Right cardiac atrium (tissue), 5 donors: ENCODE measurements around the gene GNB3. TPM values are rescaled to one million over a fixed set of nuclear protein-coding genes. Genes with fewer than 3 reads are reported as not detected.

ENCODE experiments used
- ATAC-seq, 2 donors: fragments of 200-7000 bp; cut with Tn5 transposase; one replicate each; pipeline versions ENCODE4 v1.8.0 to v1.9.1; 2020; ENCODE audit warnings: moderate library complexity in 2 of 2, mild to moderate bottlenecking in 1 of 2
- DNase-seq, 3 donors: peaks; one replicate each; pipeline ENCODE4 v3.0.0-alpha.2; 2020
- H3K27ac ChIP-seq: one replicate; pipeline ENCODE4 v1.5.1; 2013; ENCODE audit warnings: mild to moderate bottlenecking, low read length, control low read depth, moderate library complexity
- H3K27me3 ChIP-seq: one replicate; pipeline ENCODE4 v1.6.1; 2013; ENCODE audit not compliant: control insufficient read depth, insufficient read depth
- H3K4me1 ChIP-seq: one replicate; pipeline ENCODE4 v1.6.1; 2013; ENCODE audit warnings: low read length; ENCODE audit not compliant: control insufficient read depth, insufficient read depth
- H3K4me3 ChIP-seq: one replicate; pipeline ENCODE4 v1.5.1; 2013; ENCODE audit warnings: low read length, control low read depth
- H3K9me3 ChIP-seq: one replicate; pipeline ENCODE4 v1.6.1; 2013; ENCODE audit warnings: low read length; ENCODE audit not compliant: control insufficient read depth
- WGBS: extraction: QIAGEN DNeasy Blood & Tissue Kit; methylation state at CpG from one replicate; pipeline ENCODE4 v1.1.7; 2013; 5-methylcytosine and 5-hydroxymethylcytosine counted together
- intact Hi-C, 4 donors: fragments of 100-400 bp; cut with DNase I; formaldehyde crosslinking; loops; one replicate each; pipeline versions ENCODE4 v1.11.0 to v1.14.0; 2022 to 2023
- polyA plus RNA-seq: library from polyadenylated mRNA; stranded (reverse); fragments of 200-250 nt; gene quantifications from one replicate; pipeline ENCODE4 v1.2.3, GENCODE V29; 2013
- total RNA-seq, 4 donors: library from RNA; stranded (reverse); fragmentation: NEBNext Ultra II Directional; extraction: Animal tissue kit (Norgen Biotek cat#: 25700); gene quantifications; one replicate each; pipeline ENCODE4 v1.2.1, GENCODE V29; 2021
- donor health status: healthy with polysubstance abuse.
- donor health status: DM: no; HTN: yes; CAD: no.
- donor health status: DM: no; HTN: no; CAD: no.
- donor health status: DM: no; HTN: yes; CAD: no; lungs with severe emphysema.
- donor health status: DM: yes; HTN: yes; CAD: no.

GNB3 gene
- total and polyA plus RNA-seq, 5 donors = 2.9 to 7.8 (median 3.8) TPM

DNA sequence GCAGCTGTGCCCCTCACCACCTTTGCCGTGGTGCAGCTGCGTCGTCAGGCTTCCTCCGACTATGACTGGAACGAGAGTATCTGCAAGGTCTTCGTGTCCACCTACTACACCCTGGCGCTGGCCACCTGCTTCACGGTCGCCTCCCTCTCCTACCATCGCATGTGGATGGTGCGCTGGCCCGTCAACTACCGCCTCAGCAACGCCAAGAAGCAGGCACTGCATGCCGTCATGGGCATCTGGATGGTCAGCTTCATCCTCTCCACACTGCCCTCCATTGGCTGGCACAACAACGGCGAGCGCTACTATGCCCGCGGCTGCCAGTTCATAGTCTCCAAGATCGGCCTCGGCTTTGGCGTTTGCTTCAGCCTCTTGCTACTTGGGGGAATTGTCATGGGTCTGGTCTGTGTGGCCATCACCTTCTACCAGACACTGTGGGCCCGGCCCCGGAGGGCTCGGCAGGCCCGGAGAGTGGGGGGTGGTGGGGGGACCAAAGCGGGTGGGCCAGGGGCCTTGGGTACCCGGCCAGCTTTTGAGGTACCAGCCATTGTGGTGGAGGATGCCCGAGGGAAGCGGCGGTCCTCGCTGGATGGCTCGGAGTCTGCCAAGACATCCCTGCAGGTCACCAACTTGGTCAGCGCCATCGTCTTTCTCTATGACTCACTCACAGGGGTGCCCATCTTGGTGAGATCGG, 16.5 kb upstream of the GNB3 start:
- H3K4me3 ChIP-seq = no peak overlapping the region
- no peak for ATAC-seq
- no peak overlapping the region for H3K27ac ChIP-seq
- H3K9me3 ChIP-seq = no peaks in the 10 kb centered on the region
- peak in 1 of 3 donors; percentile 67 for DNase-seq
- intact Hi-C loops = loop anchor here in 3 of 4 donors (2.0 to 10.0 kb wide), 3 partner anchors 69 to 209 kb away; partner anchors contain the start of gene MLF2 (in 2 of the 3)
- WGBS = 89% methylated on average over 37 of the region's 37 CpGs
- peaks cover 2% of the 10 kb centered on the region for H3K4me1 ChIP-seq
- H3K27me3 ChIP-seq = no peaks in the 10 kb centered on the region

DNA sequence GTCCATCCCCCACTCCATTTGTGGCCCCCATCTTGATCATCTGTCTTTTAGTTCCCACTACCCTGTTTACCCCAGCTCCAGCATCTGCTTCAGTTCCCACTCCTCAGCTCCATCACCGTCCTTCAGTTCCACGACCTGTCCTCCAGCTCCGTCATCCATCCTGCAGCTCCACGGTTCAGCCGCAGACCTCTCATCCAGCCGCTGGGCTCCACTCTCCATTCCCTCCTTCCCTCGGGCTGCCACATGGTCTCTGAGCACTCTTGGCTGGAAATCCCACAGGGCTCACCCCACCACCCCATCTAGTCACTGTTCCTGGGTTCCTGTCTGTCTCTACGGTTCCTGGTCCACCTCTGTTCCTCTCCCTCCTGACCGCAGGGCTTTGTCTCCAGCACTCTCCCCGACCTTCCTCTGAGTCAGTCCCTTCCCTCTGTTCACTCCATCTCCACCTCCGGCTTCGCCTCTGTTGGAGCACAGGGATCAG, 15.8 kb upstream of the GNB3 start:
- peaks cover 2% of the 10 kb centered on the region for H3K4me1 ChIP-seq
- 41% methylated on average over 12 of the region's 12 CpGs for whole genome bisulfite sequencing
- H3K4me3 ChIP-seq = no peak overlapping the region
- no peak overlapping the region for H3K27ac ChIP-seq
- no peaks in the 10 kb centered on the region for H3K9me3 ChIP-seq
- intact Hi-C loops = loop anchor here (2.0 to 10.0 kb wide), 5 partner anchors 70 to 210 kb away; partner anchors contain the start of gene MLF2 (in 3 of the 4)
- ATAC-seq (no peak), DNase-seq (no peak)
- no peaks in the 10 kb centered on the region for H3K27me3 ChIP-seq

DNA sequence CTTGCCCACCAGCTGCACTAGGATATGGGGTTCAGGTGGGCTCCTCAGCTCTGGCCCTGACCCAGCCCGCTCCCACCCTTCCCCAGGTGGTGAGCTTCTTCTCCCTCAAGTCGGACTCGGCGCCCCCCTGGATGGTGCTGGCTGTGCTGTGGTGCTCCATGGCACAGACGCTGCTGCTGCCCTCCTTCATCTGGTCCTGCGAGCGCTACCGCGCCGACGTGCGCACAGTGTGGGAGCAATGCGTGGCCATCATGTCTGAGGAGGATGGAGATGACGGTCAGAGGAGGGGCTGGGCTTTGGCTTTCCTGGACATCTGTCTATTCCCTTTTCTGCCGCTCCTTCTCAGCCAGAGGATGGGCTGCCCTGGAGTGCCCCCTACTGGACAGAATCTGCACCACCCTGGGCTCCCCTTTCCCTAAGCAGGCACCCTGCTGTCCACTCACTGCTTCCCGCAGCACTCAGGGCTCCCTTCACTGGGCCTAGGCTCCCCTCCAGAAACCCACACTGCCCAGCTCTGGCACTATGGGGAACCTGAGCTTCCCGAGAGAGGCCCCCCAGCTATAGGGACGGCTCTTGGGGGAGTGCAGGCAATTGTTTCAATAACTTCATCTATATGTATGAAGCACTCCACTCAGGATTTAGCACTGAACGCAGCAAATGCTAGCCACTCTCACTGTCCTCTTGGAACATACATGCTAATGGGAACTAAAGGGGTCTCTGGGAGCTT, 15.2 kb upstream of the GNB3 start:
- DNase-seq (peak; percentile 85 to 94 (median 94)), ATAC-seq (peak; percentile 56 to 58)
- intact Hi-C loops = loop anchor here (2.0 to 10.0 kb wide), 5 partner anchors 71 to 211 kb away; partner anchors contain the start of gene MLF2 (in 3 of the 4)
- 14% methylated on average over 19 of the region's 19 CpGs for WGBS
- no peaks in the 10 kb centered on the region for H3K9me3 ChIP-seq
- H3K27me3 ChIP-seq = no peaks in the 10 kb centered on the region
- H3K4me3 ChIP-seq = no peak overlapping the region
- H3K4me1 ChIP-seq = peaks cover 2% of the 10 kb centered on the region
- no peak overlapping the region for H3K27ac ChIP-seq

DNA sequence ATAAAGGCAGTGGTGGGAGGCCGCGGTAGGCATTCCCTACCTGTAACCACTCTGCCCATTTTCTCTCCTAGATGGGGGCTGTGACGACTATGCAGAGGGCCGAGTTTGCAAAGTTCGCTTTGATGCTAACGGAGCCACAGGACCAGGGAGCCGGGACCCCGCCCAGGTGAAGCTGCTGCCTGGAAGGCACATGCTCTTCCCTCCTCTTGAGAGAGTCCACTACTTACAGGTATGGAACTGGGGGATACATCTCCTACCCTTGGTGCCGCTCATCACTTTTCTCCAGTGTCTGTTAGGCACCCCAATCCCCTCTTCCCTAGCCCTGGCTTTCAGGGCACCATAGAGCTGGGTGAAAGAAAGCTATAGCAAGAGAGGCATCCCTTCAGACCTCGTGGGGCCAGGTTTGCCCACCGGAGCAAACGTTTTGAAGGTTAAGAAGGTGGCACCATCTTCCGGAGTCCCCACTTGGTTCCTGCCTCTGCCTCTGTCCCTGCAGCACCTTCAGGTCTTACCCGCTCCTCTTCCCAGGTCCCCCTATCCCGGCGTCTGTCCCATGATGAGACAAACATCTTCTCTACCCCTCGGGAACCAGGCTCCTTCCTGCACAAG, 14.5 kb upstream of the GNB3 start:
- 79% methylated on average over 17 of the region's 17 CpGs for WGBS
- intact Hi-C loops = loop anchor here (5.0 to 10.0 kb wide), 4 partner anchors 71 to 211 kb away; partner anchors contain the start of gene MLF2 (in 3 of the 4)
- DNase-seq = peak in 1 of 3 donors; percentile 68
- Histone ChIP-seq H3K9me3 (no peaks in the 10 kb centered on the region), H3K4me3 (no peak overlapping the region), H3K27me3 (no peaks in the 10 kb centered on the region), H3K4me1 (peaks cover 2% of the 10 kb centered on the region), H3K27ac (no peak overlapping the region)
- ATAC-seq = no peak

DNA sequence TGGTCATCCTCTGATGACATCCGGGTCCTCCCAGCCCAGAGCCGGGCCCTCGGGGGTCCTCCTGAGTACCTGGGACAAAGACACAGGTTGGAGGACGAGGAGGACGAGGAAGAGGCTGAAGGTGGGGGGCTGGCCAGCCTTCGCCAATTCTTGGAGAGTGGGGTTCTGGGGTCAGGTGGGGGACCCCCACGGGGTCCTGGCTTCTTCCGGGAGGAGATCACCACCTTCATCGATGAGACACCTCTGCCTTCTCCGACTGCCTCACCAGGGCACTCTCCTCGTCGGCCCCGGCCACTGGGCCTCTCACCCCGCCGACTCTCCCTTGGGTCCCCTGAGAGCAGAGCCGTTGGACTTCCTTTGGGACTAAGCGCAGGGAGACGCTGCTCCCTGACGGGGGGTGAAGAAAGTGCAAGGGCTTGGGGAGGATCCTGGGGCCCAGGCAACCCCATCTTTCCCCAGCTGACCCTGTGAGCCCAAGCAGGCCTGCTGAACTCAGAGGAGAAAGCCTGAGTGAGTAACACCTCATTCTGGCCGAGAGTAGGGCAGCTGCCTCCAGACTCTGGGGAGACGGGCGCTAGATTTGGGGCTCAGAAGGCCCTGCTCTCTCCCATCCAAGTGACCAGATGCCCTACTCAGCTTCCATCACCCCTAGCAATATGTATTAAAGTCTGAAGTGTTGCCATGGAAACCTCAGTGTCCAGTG, 13.8 kb upstream of the GNB3 start:
- no peak overlapping the region for H3K4me3 ChIP-seq
- H3K4me1 ChIP-seq = peaks cover 2% of the 10 kb centered on the region
- H3K27me3 ChIP-seq = no peaks in the 10 kb centered on the region
- peak overlapping the region; percentile 22 for H3K27ac ChIP-seq
- intact Hi-C loops = loop anchor here (5.0 to 10.0 kb wide), 4 partner anchors 72 to 212 kb away; partner anchors contain the start of gene MLF2 (in 3 of the 4)
- no peaks in the 10 kb centered on the region for H3K9me3 ChIP-seq
- 73% methylated on average over 22 of the region's 22 CpGs for WGBS
- ATAC-seq = no peak
- peak in 1 of 3 donors; percentile 67 for DNase-seq

DNA sequence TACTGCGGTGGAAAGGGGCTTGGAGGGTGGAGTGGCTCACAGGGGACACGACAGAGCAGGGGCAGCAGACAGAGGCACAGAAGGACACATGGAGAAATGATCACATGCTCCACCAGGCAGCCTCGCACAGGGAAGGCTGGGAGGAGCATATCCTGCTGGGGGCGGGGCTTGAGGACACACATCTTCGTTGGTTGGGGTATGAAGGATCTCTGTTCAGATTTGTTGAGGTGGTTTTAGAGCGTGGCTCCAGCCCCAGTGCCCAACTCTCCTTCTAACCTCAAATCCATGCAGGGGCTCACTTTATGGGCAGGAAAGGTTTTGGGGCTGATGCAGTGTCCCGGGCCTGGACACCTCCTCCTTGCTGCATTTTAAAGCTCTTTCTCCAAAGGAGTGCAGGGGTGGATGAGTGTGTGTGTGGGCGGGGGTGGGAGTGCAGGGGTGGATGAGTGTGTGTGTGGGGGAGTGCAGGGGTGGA, 13.3 kb upstream of the GNB3 start:
- WGBS = 8% methylated on average over 8 of the region's 8 CpGs
- no peaks in the 10 kb centered on the region for H3K9me3 ChIP-seq
- DNase-seq (peak; percentile 89 to 96 (median 95)), ATAC-seq (peak; percentile 53 to 60)
- peak overlapping the region; percentile 22 for H3K27ac ChIP-seq
- intact Hi-C loops = loop anchor here (5.0 to 10.0 kb wide), 4 partner anchors 73 to 213 kb away; partner anchors contain the start of gene MLF2 (in 3 of the 4)
- peaks cover 2% of the 10 kb centered on the region for H3K4me1 ChIP-seq
- H3K4me3 ChIP-seq = no peak overlapping the region
- H3K27me3 ChIP-seq = no peaks in the 10 kb centered on the region

DNA sequence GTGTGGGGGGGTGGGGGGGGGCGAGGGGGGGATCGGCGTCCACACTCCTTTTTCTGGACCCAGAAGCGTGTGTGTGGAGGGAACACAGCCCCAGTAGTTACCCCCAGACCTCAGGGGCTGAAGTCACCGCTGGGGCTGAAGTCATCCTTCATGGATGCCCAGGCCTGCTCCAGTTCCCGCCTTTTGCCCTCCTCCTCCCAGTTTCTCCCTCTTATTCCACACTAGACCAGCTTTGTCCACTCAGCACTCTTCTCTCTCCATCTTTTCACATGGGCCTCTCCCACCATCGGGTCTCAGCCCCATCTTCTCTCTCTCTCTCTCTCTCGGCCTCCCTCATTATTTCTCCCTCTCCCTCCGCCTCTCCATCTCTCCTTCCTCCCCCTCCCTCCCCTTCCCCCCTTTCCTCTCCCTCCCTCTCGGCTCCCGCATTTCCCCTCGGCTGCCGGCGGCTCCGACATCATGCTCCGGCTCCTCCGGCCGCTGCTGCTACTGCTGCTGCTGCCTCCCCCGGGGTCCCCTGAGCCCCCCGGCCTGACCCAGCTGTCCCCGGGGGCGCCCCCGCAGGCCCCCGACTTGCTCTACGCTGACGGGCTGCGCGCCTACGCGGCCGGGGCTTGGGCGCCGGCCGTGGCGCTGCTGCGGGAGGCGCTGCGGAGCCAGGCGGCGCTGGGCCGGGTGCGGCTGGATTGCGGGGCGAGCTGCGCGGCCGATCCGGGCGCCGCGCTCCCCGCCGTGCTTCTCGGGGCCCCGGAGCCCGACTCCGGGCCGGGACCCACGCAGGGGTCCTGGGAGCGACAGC, 12.5 kb upstream of the GNB3 start, which contains the start of gene P3H3:
Gene P3H3 (plus strand): TSS at position 426 of the 799 bp plus-strand sequence. CDS start 34 bp downstream, at position 460.
- Histone ChIP-seq H3K4me1 (peaks cover 2% of the 10 kb centered on the region), H3K4me3 (peak within 1 kb of the TSS; percentile 75), H3K27ac (peak within 1 kb of the TSS; percentile 48), H3K27me3 (no peaks in the 10 kb centered on the region), H3K9me3 (no peaks in the 10 kb centered on the region)
- ATAC-seq (peak in 1 of 2 donors; percentile 6), DNase-seq (peak in 2 of 3 donors; percentile 78 to 81)
- intact Hi-C loops = loop anchor here (5.0 to 10.0 kb wide), 4 partner anchors 73 to 213 kb away; partner anchors contain the start of gene MLF2 (in 3 of the 4)
- WGBS = under 1% methylated on average over 59 of the region's 60 CpGs

DNA sequence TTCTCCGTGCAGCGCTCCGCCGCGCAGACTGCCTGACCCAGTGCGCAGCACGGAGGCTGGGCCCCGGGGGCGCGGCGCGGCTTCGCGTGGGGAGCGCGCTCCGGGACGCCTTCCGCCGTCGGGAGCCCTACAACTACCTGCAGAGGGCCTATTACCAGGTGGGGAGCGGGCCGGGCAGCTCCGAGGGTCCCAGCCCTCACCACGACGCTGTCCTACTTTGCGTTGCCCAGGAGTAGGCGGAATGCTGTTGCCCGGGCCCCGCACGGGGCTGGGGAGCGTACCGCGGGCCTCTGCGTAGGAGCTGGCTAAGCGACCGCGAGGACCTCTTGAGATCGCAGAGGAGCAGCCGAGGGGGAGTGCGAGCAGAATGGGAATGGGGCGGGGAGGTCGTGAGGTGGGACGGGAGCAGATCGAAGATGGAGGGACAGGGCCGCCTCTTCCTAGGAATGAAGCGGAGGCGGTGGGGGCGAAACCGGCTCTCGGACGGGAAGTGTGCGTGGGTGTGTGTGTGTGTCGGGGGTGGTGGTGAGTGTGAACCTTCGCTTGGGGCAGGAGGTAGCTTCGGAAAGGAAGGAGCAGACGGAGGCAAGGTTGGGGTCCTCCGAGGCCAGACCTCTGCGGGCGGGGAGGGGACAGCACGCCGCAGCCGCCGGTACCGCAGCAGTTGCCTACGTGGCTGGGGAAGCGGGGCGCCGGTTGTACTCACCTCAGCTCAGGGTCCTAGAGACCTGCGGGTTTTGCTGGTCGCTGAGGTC, 11.8 kb upstream of the GNB3 start:
- peak overlapping the region; percentile 75 for H3K4me3 ChIP-seq
- H3K9me3 ChIP-seq = no peaks in the 10 kb centered on the region
- peak overlapping the region; percentile 48 for H3K27ac ChIP-seq
- DNase-seq (peak in 2 of 3 donors; percentile 76 to 79), ATAC-seq (peak; percentile 18 to 19)
- intact Hi-C loops = loop anchor here (5.0 to 10.0 kb wide), 4 partner anchors 74 to 214 kb away; partner anchors contain the start of gene MLF2 (in 3 of the 4)
- H3K4me1 ChIP-seq = peaks cover 2% of the 10 kb centered on the region
- WGBS = under 1% methylated on average over 71 of the region's 71 CpGs
- no peaks in the 10 kb centered on the region for H3K27me3 ChIP-seq
